ENCODE measurements around the gene OVCA2. TPM values are rescaled to one million over a fixed set of nuclear protein-coding genes. Genes with fewer than 3 reads are reported as not detected.

The OVCA2 gene
- total RNA-seq, 1 experiment from 2014 or later = 27.3 TPM

DNA sequence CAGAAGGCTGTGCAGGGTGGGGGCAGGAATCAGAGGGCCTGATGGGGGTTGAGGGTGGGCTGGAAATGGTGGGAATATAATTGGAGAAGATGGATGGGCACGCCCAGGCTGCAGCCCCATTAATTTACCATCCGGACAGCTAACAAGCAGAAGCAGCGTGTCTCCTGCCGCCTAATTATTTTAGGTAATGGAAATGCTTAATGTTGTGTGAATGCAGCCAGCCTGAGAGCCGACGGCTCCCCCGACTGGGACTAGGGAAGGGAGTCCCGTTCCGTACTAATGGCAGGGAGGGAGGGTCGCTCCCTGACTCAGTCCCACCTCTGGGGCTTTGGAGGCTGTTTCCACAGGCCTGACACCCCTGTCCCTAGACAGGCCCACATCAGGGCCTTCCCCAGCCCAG, 4.7 kb upstream of the OVCA2 start:
- H3K4me1 ChIP-seq (ENCODE audit: control insufficient read depth in 1 of 2, insufficient read depth in 2 of 2, low read length in 2 of 2) = peaks cover 5 to 8% of the 10 kb centered on the region in 2 experiments
- no peak for ATAC-seq
- no peak overlapping the region for H3K4me2 ChIP-seq (ENCODE audit: low read length)
- BruUV-seq (replicated peaks) = no TSS peak
- ChIA-PET POLR2A (interaction anchor here (1.5 kb wide), 1 partner anchor 13 kb away, joined by 3 read pairs; the partner anchor contains the start of gene RTN4RL1), RAD21 (ENCODE audit: low non-redundant PET in 1 of 2, low total read pairs in 2 of 2, uncharacterized antibody in 2 of 2, unreplicated experiment in 2 of 2) (no interaction called here), CTCF (no interaction called here)
- no peak overlapping the region for H3K4me3 ChIP-seq (replicated peaks in 1 of 2; ENCODE audit: low read depth in 1 of 2, low read length in 2 of 2)
- no peak overlapping the region for H2AFZ ChIP-seq (ENCODE audit: low read depth, low read length, poor library complexity, severe bottlenecking)
- no peaks in the 10 kb centered on the region for H4K20me1 ChIP-seq (ENCODE audit: insufficient read depth)
- no peaks in the 10 kb centered on the region for H3K9me3 ChIP-seq (ENCODE audit: control insufficient read depth in 1 of 2, insufficient read depth in 1 of 2, low read depth in 1 of 2, low read length in 2 of 2)
- no peaks in the 10 kb centered on the region for H3K27me3 ChIP-seq (ENCODE audit: insufficient read depth, low read length)
- peaks cover under 1% of the 10 kb centered on the region; the same call in 1 of the 2 replicates for H3K79me2 ChIP-seq (ENCODE audit: insufficient read depth, low read length)
- TF ChIP-seq ATF3 (IDR thresholded peaks at IDR 0.05) = no peak
- TF ChIP-seq POLR2AphosphoS5 (IDR thresholded peaks at IDR 0.05; ENCODE audit: low read depth, low read length) = no peak
- no peak for TF ChIP-seq CEBPB (IDR thresholded peaks at IDR 0.05; ENCODE audit: low read depth)
- TF ChIP-seq, protein P1, sequence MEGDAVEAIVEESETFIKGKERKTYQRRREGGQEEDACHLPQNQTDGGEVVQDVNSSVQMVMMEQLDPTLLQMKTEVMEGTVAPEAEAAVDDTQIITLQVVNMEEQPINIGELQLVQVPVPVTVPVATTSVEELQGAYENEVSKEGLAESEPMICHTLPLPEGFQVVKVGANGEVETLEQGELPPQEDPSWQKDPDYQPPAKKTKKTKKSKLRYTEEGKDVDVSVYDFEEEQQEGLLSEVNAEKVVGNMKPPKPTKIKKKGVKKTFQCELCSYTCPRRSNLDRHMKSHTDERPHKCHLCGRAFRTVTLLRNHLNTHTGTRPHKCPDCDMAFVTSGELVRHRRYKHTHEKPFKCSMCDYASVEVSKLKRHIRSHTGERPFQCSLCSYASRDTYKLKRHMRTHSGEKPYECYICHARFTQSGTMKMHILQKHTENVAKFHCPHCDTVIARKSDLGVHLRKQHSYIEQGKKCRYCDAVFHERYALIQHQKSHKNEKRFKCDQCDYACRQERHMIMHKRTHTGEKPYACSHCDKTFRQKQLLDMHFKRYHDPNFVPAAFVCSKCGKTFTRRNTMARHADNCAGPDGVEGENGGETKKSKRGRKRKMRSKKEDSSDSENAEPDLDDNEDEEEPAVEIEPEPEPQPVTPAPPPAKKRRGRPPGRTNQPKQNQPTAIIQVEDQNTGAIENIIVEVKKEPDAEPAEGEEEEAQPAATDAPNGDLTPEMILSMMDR (IDR thresholded peaks at IDR 0.05 in 2 of 3, conservative IDR thresholded peaks at IDR 0.05 in 1 of 3; ENCODE audit: borderline replicate concordance in 1 of 3, insufficient read depth in 1 of 3, low read depth in 2 of 3, low read length in 2 of 3) = no peak
- TF ChIP-seq POLR2A (IDR thresholded peaks at IDR 0.05; ENCODE audit: borderline replicate concordance, extremely low read depth, insufficient read depth, insufficient read length) = no peak
- TF ChIP-seq ZNF274 (IDR thresholded peaks at IDR 0.05; ENCODE audit: low read depth, low read length) = no peak
- TF ChIP-seq EZH2 (IDR thresholded peaks at IDR 0.05) = no peak
- TF ChIP-seq SP1 (IDR thresholded peaks at IDR 0.05; ENCODE audit: low read depth) = no peak
- no peak for TF ChIP-seq JUND (IDR thresholded peaks at IDR 0.05)
- TF ChIP-seq RAD21 (IDR thresholded peaks at IDR 0.05; ENCODE audit: low read depth) = no peak
- TF ChIP-seq SRF (IDR thresholded peaks at IDR 0.05; ENCODE audit: low read depth) = no peak
- TF ChIP-seq ZFX (IDR thresholded peaks at IDR 0.05) = no peak
- TF ChIP-seq ELF1 (IDR thresholded peaks at IDR 0.05; ENCODE audit: borderline replicate concordance, low read depth) = no peak
- no peak for TF ChIP-seq EZH2phosphoT487 (IDR thresholded peaks at IDR 0.05; ENCODE audit: borderline replicate concordance)
- TF ChIP-seq, protein P2, sequence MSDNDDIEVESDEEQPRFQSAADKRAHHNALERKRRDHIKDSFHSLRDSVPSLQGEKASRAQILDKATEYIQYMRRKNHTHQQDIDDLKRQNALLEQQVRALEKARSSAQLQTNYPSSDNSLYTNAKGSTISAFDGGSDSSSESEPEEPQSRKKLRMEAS (IDR thresholded peaks at IDR 0.05) = no peak
- TF ChIP-seq, protein P3, sequence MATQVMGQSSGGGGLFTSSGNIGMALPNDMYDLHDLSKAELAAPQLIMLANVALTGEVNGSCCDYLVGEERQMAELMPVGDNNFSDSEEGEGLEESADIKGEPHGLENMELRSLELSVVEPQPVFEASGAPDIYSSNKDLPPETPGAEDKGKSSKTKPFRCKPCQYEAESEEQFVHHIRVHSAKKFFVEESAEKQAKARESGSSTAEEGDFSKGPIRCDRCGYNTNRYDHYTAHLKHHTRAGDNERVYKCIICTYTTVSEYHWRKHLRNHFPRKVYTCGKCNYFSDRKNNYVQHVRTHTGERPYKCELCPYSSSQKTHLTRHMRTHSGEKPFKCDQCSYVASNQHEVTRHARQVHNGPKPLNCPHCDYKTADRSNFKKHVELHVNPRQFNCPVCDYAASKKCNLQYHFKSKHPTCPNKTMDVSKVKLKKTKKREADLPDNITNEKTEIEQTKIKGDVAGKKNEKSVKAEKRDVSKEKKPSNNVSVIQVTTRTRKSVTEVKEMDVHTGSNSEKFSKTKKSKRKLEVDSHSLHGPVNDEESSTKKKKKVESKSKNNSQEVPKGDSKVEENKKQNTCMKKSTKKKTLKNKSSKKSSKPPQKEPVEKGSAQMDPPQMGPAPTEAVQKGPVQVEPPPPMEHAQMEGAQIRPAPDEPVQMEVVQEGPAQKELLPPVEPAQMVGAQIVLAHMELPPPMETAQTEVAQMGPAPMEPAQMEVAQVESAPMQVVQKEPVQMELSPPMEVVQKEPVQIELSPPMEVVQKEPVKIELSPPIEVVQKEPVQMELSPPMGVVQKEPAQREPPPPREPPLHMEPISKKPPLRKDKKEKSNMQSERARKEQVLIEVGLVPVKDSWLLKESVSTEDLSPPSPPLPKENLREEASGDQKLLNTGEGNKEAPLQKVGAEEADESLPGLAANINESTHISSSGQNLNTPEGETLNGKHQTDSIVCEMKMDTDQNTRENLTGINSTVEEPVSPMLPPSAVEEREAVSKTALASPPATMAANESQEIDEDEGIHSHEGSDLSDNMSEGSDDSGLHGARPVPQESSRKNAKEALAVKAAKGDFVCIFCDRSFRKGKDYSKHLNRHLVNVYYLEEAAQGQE (IDR thresholded peaks at IDR 0.05; ENCODE audit: low read depth) = no peak
- no peak for TF ChIP-seq CBX3 (IDR thresholded peaks at IDR 0.05; ENCODE audit: low read depth)
- TF ChIP-seq YY1 (IDR thresholded peaks at IDR 0.05; ENCODE audit: extremely low read depth, insufficient replicate concordance, low read depth, low read length) = no peak
- no peak for TF ChIP-seq TCF7L2 (IDR thresholded peaks at IDR 0.05; ENCODE audit: borderline replicate concordance, extremely low read depth, insufficient read depth, insufficient read length)
- TF ChIP-seq FOSL1 (IDR thresholded peaks at IDR 0.05; ENCODE audit: low read depth) = no peak
- H3K9ac ChIP-seq (ENCODE audit: low read length) = no peak overlapping the region
- DNase-seq (ENCODE audit: low read depth, low spot score) = no peak
- H3K27ac ChIP-seq (ENCODE audit: low read depth, low read length) = no peak overlapping the region
- intact Hi-C loops (cut with micrococcal nuclease) = no loop called here
- no peaks in the 10 kb centered on the region for H3K9me2 ChIP-seq (ENCODE audit: insufficient read depth)
- H3K36me3 ChIP-seq (ENCODE audit: control insufficient read depth in 1 of 2, insufficient read depth in 2 of 2, low read length in 2 of 2) = no peaks in the 10 kb centered on the region; a peak in 1 of 4 replicates

Measured in HCT116 (cell line).